ENCODE results near the gene SLC24A3. TPM values are rescaled to one million over a fixed set of nuclear protein-coding genes. Genes with fewer than 3 reads are reported as not detected.

The SLC24A3 gene
- total and polyA plus RNA-seq, 2 of the 13 experiments (the other 11 are each of a cell fraction or from before 2014, with no cell fraction given), result not detected

- no peak for TF ChIP-seq PRMT3 (CRISPR knock-in tag; IDR thresholded peaks at IDR 0.05; ENCODE audit: borderline replicate concordance, low read depth)
- no peak for TF ChIP-seq ZNF776 (CRISPR knock-in tag; IDR thresholded peaks at IDR 0.05)
- TF ChIP-seq MTA1 (CRISPR knock-in tag; IDR thresholded peaks at IDR 0.05; ENCODE audit: borderline replicate concordance), result no peak; the same call in 1 of the 2 replicates
- no peak for TF ChIP-seq NONO (IDR thresholded peaks at IDR 0.05)
- no peak for TF ChIP-seq NONO (CRISPR knock-in tag; conservative IDR thresholded peaks at IDR 0.05)
- no peak for TF ChIP-seq ZNF780A (CRISPR knock-in tag; IDR thresholded peaks at IDR 0.05)
- TF ChIP-seq TFAP4 (IDR thresholded peaks at IDR 0.05; ENCODE audit: borderline replicate concordance, low read depth), result peak; percentile 74
- TF ChIP-seq HNF4A (CRISPR knock-in tag; IDR thresholded peaks at IDR 0.05), result peak; percentile 92
- TF ChIP-seq ZBTB20 (CRISPR knock-in tag; IDR thresholded peaks at IDR 0.05; ENCODE audit: borderline replicate concordance, low read depth), result peak; percentile 50; the same call in 1 of the 2 replicates
- TF ChIP-seq ZNF891 (CRISPR knock-in tag; IDR thresholded peaks at IDR 0.05), result no peak
- TF ChIP-seq NFATC3 (CRISPR knock-in tag; IDR thresholded peaks at IDR 0.05), result no peak
- TF ChIP-seq NPAS2 (CRISPR knock-in tag; IDR thresholded peaks at IDR 0.05; ENCODE audit: borderline replicate concordance), result no peak
- no peak for TF ChIP-seq HNRNPK (IDR thresholded peaks at IDR 0.05; ENCODE audit: low read depth, low read length, poor library complexity, severe bottlenecking)
- peak; percentile 28; the same call in 1 of the 2 replicates for TF ChIP-seq MAX (IDR thresholded peaks at IDR 0.05)
- no peak for TF ChIP-seq ZNF546 (CRISPR knock-in tag; conservative IDR thresholded peaks at IDR 0.05)
- no peak for TF ChIP-seq ZNF260 (CRISPR knock-in tag; IDR thresholded peaks at IDR 0.05; ENCODE audit: borderline replicate concordance, low read depth)
- TF ChIP-seq GMEB1 (CRISPR knock-in tag; IDR thresholded peaks at IDR 0.05; ENCODE audit: borderline replicate concordance), result 0 out of 2 replicates have a peak, but pooled peaks have one; percentile 22
- TF ChIP-seq MYC (CRISPR knock-in tag; IDR thresholded peaks at IDR 0.05; ENCODE audit: borderline replicate concordance), result no peak
- no peak for TF ChIP-seq NR0B2 (CRISPR knock-in tag; IDR thresholded peaks at IDR 0.05)
- no peak for TF ChIP-seq ZNF142 (CRISPR knock-in tag; IDR thresholded peaks at IDR 0.05)
- peak; percentile 69 for TF ChIP-seq HDAC1 (CRISPR knock-in tag; IDR thresholded peaks at IDR 0.05)
These were observed 397.3 kb downstream of the SLC24A3 start (continued) for GRCh38 chr20:19609642-19610223.
